SU-DHL-6 (cell line): ENCODE data around the gene FOXO3.

ENCODE experiments used
- H2AFZ ChIP-seq: fragments of 200-600 bp; sonication (generic); 2 replicates; pipeline ENCODE4 v1.6.1; 2014; ENCODE audit warnings: low read depth, mild to moderate bottlenecking, moderate library complexity, mixed read lengths, antibody characterized with exemption, low read length; ENCODE audit not compliant: severe bottlenecking
- H3F3A ChIP-seq: fragments of 200-600 bp; shearing (Covaris generic); 2 replicates; pipeline ENCODE4 v1.6.0; 2016; ENCODE audit warnings: antibody characterized with exemption, mild to moderate bottlenecking; ENCODE audit not compliant: insufficient read depth
- H3K27ac ChIP-seq: fragments of 200-600 bp; sonication (generic); 2 replicates; pipeline ENCODE4 v1.5.1; 2016; ENCODE audit warnings: low read depth, mild to moderate bottlenecking, low read length, moderate library complexity, mixed read lengths
- H3K27me3 ChIP-seq: fragments of 200-600 bp; sonication (generic), shearing (Covaris generic); 2 replicates; pipeline ENCODE4 v1.6.0; 2014; ENCODE audit warnings: mild to moderate bottlenecking, low read length
- H3K36me3 ChIP-seq: fragments of 200-600 bp; sonication (generic); 2 replicates; pipeline ENCODE4 v1.6.1; 2014; ENCODE audit warnings: mild to moderate bottlenecking, low read length, mixed read lengths
- H3K4me2 ChIP-seq: fragments of 300-600, 200-600 bp; shearing (Covaris generic), sonication (generic); 2 replicates; pipeline ENCODE4 v1.6.0; 2014; ENCODE audit warnings: low read length, low read depth, mild to moderate bottlenecking; ENCODE audit not compliant: poor library complexity, severe bottlenecking
- H3K4me3 ChIP-seq: fragments of 200-600 bp; sonication (generic); 2 replicates; pipeline ENCODE4 v1.5.1; 2014; ENCODE audit warnings: antibody characterized with exemption, low read length, mild to moderate bottlenecking, mixed read lengths; ENCODE audit not compliant: insufficient read depth, poor library complexity, severe bottlenecking
- H3K79me2 ChIP-seq: fragments of 200-600 bp; sonication (generic); 2 replicates; pipeline ENCODE4 v1.6.1; 2014; ENCODE audit warnings: mild to moderate bottlenecking, low read length, moderate library complexity; ENCODE audit not compliant: insufficient read depth
- H3K9ac ChIP-seq: fragments of 200-600 bp; sonication (generic); 2 replicates; pipeline ENCODE4 v1.7.0; 2014; ENCODE audit warnings: mild to moderate bottlenecking, low read length
- H3K9me2 ChIP-seq: fragments of 200-600 bp; sonication (generic); replicated peaks from 2 replicates; pipeline ENCODE4 v1.6.1; 2014; ENCODE audit warnings: low read length; ENCODE audit not compliant: insufficient read depth
- H3K9me3 ChIP-seq: fragments of 200-600 bp; sonication (generic); 2 replicates; pipeline ENCODE4 v1.6.1; 2014; ENCODE audit warnings: low read length, mixed read lengths; ENCODE audit not compliant: insufficient read depth
- H4K20me1 ChIP-seq: fragments of 200-600 bp; sonication (generic); 2 replicates; pipeline ENCODE4 v1.6.1; 2014; ENCODE audit warnings: low read depth, mild to moderate bottlenecking, antibody characterized with exemption, low read length, moderate library complexity, mixed read lengths
- EZH2phosphoT487 ChIP-seq: fragments of 200-600 bp; sonication (generic), shearing (Covaris generic); conservative IDR thresholded peaks from 2 replicates; pipeline ENCODE4 v1.6.1; 2018; ENCODE audit warnings: mild to moderate bottlenecking, antibody characterized with exemption, low read length, moderate library complexity, mixed read lengths
- TF ChIP-seq, protein P1 (sequence below): fragments of 200-600 bp; sonication (generic); IDR thresholded peaks from one replicate; pipeline ENCODE4 v1.5.1; 2017; ENCODE audit warnings: antibody characterized with exemption, mild to moderate bottlenecking, low read length, moderate library complexity; ENCODE audit not compliant: insufficient read depth, poor library complexity, severe bottlenecking

Gene FOXO3

DNA sequence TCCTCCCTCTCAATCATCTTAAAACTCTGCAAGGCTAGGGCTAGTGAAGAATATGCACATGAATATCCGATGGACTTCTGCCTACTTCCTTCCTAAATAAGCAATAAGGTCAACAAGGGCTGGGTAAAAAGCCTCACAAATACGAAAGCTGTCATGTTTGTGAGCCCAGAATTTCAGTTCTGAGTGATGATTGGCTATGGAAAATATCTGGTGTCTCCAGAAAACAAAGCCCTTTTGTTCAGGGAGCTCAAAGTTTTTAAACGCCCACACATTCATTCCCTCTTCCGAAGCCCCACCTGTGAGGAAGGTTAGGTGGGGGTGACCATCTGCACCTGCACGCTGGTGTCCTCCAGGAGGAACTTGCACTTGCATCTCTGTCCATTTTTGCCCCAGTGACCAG is 160.6 kb downstream of the FOXO3 start:
- H3K36me3 ChIP-seq = no peaks in the 10 kb centered on the region
- no peak overlapping the region for H3K4me3 ChIP-seq
- H4K20me1 ChIP-seq = no peaks in the 10 kb centered on the region
- no peak overlapping the region for H3K27ac ChIP-seq
- H3K79me2 ChIP-seq = no peaks in the 10 kb centered on the region
- no peak for TF ChIP-seq EZH2phosphoT487
- TF ChIP-seq, protein P1, sequence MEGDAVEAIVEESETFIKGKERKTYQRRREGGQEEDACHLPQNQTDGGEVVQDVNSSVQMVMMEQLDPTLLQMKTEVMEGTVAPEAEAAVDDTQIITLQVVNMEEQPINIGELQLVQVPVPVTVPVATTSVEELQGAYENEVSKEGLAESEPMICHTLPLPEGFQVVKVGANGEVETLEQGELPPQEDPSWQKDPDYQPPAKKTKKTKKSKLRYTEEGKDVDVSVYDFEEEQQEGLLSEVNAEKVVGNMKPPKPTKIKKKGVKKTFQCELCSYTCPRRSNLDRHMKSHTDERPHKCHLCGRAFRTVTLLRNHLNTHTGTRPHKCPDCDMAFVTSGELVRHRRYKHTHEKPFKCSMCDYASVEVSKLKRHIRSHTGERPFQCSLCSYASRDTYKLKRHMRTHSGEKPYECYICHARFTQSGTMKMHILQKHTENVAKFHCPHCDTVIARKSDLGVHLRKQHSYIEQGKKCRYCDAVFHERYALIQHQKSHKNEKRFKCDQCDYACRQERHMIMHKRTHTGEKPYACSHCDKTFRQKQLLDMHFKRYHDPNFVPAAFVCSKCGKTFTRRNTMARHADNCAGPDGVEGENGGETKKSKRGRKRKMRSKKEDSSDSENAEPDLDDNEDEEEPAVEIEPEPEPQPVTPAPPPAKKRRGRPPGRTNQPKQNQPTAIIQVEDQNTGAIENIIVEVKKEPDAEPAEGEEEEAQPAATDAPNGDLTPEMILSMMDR = no peak
- H3K4me2 ChIP-seq = no peak overlapping the region
- no peaks in the 10 kb centered on the region for H3K27me3 ChIP-seq
- no peak overlapping the region for H2AFZ ChIP-seq
- no peaks in the 10 kb centered on the region for H3K9me3 ChIP-seq
- no peaks in the 10 kb centered on the region for H3F3A ChIP-seq
- H3K9me2 ChIP-seq = no peaks in the 10 kb centered on the region
- no peak overlapping the region for H3K9ac ChIP-seq

DNA sequence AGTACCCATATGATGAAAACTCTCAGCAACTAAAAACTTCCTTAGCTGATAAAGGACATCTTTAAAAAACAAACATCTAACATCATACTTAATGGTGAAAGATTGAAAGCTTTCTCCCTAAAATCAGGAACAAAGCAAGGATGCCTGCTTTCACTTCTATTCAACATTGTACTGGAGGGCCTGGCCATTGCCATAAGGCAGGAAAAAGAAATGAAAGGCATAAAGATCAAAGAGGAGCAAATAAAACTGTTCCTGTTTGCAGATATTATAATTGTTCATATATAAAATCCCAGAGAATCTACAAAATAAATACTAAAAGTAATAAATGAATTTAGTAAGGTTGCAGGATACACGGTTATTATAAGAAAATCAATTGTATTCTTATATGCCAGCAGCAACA is 162.9 kb downstream of the FOXO3 start:
- no peaks in the 10 kb centered on the region for H4K20me1 ChIP-seq
- H3K9me2 ChIP-seq = no peaks in the 10 kb centered on the region
- H3K4me3 ChIP-seq = no peak overlapping the region
- no peaks in the 10 kb centered on the region for H3K9me3 ChIP-seq
- no peak overlapping the region for H3K27ac ChIP-seq
- no peaks in the 10 kb centered on the region for H3K36me3 ChIP-seq
- H3F3A ChIP-seq = no peaks in the 10 kb centered on the region
- H3K4me2 ChIP-seq = no peak overlapping the region
- H3K9ac ChIP-seq = no peak overlapping the region
- H2AFZ ChIP-seq = no peak overlapping the region
- H3K27me3 ChIP-seq = no peaks in the 10 kb centered on the region
- no peaks in the 10 kb centered on the region for H3K79me2 ChIP-seq
- no peak for TF ChIP-seq EZH2phosphoT487
- TF ChIP-seq, protein P1 = no peak

DNA sequence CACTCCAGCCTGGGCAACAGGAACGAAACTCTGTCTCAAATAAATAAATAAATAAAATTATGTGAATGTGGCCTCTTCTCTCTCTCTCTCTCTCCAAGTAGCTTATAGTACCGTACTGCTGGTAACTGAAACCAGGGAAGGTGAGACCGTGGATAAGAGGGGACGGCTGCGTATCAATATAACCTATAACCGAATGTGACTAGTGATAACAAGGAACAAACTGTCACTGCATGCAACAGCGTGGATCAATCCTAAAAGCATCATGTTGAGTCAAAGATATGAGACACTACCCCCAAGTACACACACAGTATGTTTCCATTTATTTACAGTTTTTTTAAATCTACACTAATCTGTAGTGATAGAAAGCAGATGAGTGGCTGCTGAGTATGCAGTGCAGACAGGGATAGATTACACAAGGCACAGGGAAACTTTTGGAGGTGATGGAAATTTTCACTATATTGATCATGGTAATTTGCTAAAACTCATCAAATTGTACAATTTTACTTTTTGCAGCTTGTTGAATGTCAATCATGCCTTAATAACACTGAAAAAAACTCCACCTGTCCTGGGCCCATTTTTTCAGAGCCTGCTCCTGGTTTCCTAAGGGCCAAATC is 166.1 kb downstream of the FOXO3 start:
- Histone ChIP-seq H3K27ac (no peak overlapping the region), H3K9ac (no peak overlapping the region), H3K36me3 (no peaks in the 10 kb centered on the region), H2AFZ (no peak overlapping the region), H3F3A (no peaks in the 10 kb centered on the region), H3K79me2 (no peaks in the 10 kb centered on the region), H4K20me1 (no peaks in the 10 kb centered on the region), H3K4me3 (no peak overlapping the region), H3K9me3 (no peaks in the 10 kb centered on the region), H3K4me2 (no peak overlapping the region), H3K9me2 (no peaks in the 10 kb centered on the region), H3K27me3 (no peaks in the 10 kb centered on the region)
- TF ChIP-seq, protein P1 = no peak
- TF ChIP-seq EZH2phosphoT487 = no peak
